ENCODE results near the gene ANXA7.

DNA sequence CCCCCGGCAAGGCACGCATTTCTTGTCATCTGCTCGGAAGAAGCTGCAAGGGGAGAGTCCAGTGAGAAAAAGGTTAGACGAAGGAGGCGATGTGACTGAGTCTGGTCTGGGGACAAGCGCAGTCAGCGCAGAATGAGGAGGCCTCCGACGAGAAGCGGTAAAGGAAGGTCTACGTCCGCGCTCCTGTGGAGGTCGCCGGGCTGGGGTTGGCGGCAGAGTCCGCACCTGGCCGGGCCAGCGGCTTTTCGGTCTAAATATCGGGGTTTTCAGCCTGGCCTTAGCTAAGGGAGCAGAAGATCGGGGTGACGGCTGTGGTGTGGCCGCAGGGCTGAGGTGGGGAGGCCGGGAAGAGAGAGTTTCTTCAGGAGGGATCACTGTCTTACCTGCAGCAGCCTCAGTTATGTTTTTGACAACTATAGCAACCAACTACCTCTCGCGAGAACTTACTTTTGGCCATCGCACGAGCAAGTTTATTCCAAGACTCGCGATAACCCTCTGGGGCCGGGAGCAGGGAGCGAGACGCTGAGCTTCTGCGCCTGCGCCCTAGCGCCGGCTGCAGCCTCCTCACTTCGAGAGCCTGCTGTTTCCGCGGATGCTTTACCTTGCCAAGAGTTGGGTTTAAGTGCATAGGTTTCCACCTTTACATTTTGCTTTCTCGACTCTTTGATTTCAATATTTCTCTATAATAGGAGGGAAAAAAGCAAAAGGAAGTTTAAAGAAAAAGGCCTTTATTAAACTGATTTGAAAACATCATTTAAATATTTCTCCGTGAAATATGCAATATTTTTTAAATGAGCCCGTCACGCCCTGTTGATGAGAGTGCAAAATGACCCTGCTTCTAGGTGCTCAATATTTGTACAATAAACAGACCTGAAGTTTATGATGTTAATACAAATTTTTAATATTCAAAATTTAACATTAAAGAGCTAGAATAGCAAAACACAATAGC lies 55.3 kb downstream of the ANXA7 start, which contains the start of gene CFAP70:
- peak; percentile 37 for TF ChIP-seq TAF1 (IDR thresholded peaks at IDR 0.05; ENCODE audit: low read depth)
- TF ChIP-seq, protein P1, sequence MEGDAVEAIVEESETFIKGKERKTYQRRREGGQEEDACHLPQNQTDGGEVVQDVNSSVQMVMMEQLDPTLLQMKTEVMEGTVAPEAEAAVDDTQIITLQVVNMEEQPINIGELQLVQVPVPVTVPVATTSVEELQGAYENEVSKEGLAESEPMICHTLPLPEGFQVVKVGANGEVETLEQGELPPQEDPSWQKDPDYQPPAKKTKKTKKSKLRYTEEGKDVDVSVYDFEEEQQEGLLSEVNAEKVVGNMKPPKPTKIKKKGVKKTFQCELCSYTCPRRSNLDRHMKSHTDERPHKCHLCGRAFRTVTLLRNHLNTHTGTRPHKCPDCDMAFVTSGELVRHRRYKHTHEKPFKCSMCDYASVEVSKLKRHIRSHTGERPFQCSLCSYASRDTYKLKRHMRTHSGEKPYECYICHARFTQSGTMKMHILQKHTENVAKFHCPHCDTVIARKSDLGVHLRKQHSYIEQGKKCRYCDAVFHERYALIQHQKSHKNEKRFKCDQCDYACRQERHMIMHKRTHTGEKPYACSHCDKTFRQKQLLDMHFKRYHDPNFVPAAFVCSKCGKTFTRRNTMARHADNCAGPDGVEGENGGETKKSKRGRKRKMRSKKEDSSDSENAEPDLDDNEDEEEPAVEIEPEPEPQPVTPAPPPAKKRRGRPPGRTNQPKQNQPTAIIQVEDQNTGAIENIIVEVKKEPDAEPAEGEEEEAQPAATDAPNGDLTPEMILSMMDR (IDR thresholded peaks at IDR 0.05; ENCODE audit: poor library complexity, severe bottlenecking) = peak; percentile 18
- TF ChIP-seq SMC3 (conservative IDR thresholded peaks at IDR 0.05; ENCODE audit: poor library complexity) = no peak
- peak; percentile 79 for TF ChIP-seq POLR2AphosphoS5 (IDR thresholded peaks at IDR 0.05)
- TF ChIP-seq, protein P2, sequence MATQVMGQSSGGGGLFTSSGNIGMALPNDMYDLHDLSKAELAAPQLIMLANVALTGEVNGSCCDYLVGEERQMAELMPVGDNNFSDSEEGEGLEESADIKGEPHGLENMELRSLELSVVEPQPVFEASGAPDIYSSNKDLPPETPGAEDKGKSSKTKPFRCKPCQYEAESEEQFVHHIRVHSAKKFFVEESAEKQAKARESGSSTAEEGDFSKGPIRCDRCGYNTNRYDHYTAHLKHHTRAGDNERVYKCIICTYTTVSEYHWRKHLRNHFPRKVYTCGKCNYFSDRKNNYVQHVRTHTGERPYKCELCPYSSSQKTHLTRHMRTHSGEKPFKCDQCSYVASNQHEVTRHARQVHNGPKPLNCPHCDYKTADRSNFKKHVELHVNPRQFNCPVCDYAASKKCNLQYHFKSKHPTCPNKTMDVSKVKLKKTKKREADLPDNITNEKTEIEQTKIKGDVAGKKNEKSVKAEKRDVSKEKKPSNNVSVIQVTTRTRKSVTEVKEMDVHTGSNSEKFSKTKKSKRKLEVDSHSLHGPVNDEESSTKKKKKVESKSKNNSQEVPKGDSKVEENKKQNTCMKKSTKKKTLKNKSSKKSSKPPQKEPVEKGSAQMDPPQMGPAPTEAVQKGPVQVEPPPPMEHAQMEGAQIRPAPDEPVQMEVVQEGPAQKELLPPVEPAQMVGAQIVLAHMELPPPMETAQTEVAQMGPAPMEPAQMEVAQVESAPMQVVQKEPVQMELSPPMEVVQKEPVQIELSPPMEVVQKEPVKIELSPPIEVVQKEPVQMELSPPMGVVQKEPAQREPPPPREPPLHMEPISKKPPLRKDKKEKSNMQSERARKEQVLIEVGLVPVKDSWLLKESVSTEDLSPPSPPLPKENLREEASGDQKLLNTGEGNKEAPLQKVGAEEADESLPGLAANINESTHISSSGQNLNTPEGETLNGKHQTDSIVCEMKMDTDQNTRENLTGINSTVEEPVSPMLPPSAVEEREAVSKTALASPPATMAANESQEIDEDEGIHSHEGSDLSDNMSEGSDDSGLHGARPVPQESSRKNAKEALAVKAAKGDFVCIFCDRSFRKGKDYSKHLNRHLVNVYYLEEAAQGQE (IDR thresholded peaks at IDR 0.05; ENCODE audit: borderline replicate concordance) = peak; percentile 36
- peak; percentile 34 for TF ChIP-seq RAD21 (conservative IDR thresholded peaks at IDR 0.05)
- no peak for TF ChIP-seq EZH2 (IDR thresholded peaks at IDR 0.05; ENCODE audit: borderline replicate concordance, insufficient read depth, low read length, poor library complexity, severe bottlenecking)
